Measurements from ENCODE around the gene TBC1D2. TPM values are rescaled to one million over a fixed set of nuclear protein-coding genes. Genes with fewer than 3 reads are reported as not detected.

Gene TBC1D2
- total and polyA plus RNA-seq, 4 donors = 2.8 to 5.1 (median 3.7) TPM

DNA sequence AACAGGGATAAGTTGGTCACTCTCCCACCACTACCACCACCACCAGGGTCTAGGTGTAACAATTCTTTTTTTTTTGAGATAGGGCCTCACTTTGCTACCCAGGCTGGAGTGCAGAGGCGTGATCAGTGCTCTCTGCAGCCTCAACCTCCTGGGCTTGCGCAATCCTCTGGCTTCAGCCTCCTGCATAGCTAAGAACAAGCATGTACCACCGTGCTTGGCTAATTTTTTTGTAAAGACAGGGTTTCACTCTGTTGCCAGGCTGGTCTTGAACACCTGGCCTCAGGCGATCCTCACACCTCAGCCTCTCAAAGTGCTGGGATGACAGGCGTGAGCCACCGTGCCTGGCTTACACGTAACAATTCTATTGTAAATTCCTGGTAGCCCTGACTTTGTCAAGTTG lies 90.5 kb downstream of the TBC1D2 start:
- Histone ChIP-seq H3K36me3 (ENCODE audit: control insufficient read depth in 4 of 4, insufficient read depth in 3 of 4, low read depth in 1 of 4, low read length in 3 of 4) (no peaks in the 10 kb centered on the region), H3K27ac (ENCODE audit: low read depth in 1 of 2, low read length in 2 of 2) (no peak overlapping the region)
- no peak for TF ChIP-seq EGR1 (IDR thresholded peaks at IDR 0.05; ENCODE audit: low read depth in 2 of 2)
- TF ChIP-seq, protein P1, sequence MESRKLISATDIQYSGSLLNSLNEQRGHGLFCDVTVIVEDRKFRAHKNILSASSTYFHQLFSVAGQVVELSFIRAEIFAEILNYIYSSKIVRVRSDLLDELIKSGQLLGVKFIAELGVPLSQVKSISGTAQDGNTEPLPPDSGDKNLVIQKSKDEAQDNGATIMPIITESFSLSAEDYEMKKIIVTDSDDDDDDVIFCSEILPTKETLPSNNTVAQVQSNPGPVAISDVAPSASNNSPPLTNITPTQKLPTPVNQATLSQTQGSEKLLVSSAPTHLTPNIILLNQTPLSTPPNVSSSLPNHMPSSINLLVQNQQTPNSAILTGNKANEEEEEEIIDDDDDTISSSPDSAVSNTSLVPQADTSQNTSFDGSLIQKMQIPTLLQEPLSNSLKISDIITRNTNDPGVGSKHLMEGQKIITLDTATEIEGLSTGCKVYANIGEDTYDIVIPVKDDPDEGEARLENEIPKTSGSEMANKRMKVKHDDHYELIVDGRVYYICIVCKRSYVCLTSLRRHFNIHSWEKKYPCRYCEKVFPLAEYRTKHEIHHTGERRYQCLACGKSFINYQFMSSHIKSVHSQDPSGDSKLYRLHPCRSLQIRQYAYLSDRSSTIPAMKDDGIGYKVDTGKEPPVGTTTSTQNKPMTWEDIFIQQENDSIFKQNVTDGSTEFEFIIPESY (IDR thresholded peaks at IDR 0.05) = no peak
- TF ChIP-seq, protein P2, sequence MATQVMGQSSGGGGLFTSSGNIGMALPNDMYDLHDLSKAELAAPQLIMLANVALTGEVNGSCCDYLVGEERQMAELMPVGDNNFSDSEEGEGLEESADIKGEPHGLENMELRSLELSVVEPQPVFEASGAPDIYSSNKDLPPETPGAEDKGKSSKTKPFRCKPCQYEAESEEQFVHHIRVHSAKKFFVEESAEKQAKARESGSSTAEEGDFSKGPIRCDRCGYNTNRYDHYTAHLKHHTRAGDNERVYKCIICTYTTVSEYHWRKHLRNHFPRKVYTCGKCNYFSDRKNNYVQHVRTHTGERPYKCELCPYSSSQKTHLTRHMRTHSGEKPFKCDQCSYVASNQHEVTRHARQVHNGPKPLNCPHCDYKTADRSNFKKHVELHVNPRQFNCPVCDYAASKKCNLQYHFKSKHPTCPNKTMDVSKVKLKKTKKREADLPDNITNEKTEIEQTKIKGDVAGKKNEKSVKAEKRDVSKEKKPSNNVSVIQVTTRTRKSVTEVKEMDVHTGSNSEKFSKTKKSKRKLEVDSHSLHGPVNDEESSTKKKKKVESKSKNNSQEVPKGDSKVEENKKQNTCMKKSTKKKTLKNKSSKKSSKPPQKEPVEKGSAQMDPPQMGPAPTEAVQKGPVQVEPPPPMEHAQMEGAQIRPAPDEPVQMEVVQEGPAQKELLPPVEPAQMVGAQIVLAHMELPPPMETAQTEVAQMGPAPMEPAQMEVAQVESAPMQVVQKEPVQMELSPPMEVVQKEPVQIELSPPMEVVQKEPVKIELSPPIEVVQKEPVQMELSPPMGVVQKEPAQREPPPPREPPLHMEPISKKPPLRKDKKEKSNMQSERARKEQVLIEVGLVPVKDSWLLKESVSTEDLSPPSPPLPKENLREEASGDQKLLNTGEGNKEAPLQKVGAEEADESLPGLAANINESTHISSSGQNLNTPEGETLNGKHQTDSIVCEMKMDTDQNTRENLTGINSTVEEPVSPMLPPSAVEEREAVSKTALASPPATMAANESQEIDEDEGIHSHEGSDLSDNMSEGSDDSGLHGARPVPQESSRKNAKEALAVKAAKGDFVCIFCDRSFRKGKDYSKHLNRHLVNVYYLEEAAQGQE (IDR thresholded peaks at IDR 0.05) = no peak
- TF ChIP-seq RAD21 (IDR thresholded peaks at IDR 0.05) = no peak
- no peak for TF ChIP-seq GABPA (IDR thresholded peaks at IDR 0.05 in 1 of 2, conservative IDR thresholded peaks at IDR 0.05 in 1 of 2)
- TF ChIP-seq FOXA2 (IDR thresholded peaks at IDR 0.05) = no peak
- no peak for TF ChIP-seq FOXA1 (IDR thresholded peaks at IDR 0.05)

DNA sequence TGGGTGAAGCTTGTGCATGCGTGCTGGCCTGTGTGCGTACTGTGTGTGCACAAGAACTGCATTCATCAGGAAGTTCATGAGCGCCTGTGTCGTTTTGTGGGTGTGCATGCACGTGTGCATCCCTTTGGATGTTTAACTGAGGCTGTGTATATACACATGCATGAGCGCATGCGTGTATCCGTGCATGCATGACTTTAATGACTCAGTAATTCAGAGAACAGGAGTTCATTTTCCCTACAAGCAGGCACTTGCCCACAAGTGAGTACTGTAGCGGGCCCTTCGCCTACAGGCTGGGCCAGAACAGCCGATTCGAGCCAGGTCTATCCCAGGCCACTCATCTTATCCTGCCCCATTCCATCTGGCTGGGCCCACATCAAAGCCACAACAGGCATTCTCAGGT lies 92.8 kb downstream of the TBC1D2 start:
- TF ChIP-seq YY1 (IDR thresholded peaks at IDR 0.05) (no peak), RAD21 (IDR thresholded peaks at IDR 0.05) (no peak), TAF1 (conservative IDR thresholded peaks at IDR 0.05) (no peak), GABPA (IDR thresholded peaks at IDR 0.05 in 1 of 2, conservative IDR thresholded peaks at IDR 0.05 in 1 of 2) (no peak), FOXA2 (IDR thresholded peaks at IDR 0.05) (no peak), NR2F2 (IDR thresholded peaks at IDR 0.05) (no peak), JUND (IDR thresholded peaks at IDR 0.05) (no peak), HNF4G (IDR thresholded peaks at IDR 0.05) (no peak), SP1 (IDR thresholded peaks at IDR 0.05) (no peak)
- TF ChIP-seq, protein P3, sequence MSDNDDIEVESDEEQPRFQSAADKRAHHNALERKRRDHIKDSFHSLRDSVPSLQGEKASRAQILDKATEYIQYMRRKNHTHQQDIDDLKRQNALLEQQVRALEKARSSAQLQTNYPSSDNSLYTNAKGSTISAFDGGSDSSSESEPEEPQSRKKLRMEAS (IDR thresholded peaks at IDR 0.05) = no peak
- TF ChIP-seq, protein P4, sequence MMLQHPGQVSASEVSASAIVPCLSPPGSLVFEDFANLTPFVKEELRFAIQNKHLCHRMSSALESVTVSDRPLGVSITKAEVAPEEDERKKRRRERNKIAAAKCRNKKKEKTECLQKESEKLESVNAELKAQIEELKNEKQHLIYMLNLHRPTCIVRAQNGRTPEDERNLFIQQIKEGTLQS (IDR thresholded peaks at IDR 0.05) = no peak
- Histone ChIP-seq H3K4me3 (ENCODE audit: low read depth in 1 of 3, low read length in 3 of 3) (no peak overlapping the region), H3K9ac (ENCODE audit: low read depth in 1 of 2, low read length in 2 of 2) (no peak overlapping the region), H3K27me3 (ENCODE audit: control insufficient read depth in 4 of 4, insufficient read depth in 4 of 4, low read length in 3 of 4) (no peaks in the 10 kb centered on the region), H3K27ac (ENCODE audit: low read depth in 1 of 2, low read length in 2 of 2) (no peak overlapping the region), H3K9me3 (ENCODE audit: control insufficient read depth in 4 of 4, low read length in 3 of 4) (no peaks in the 10 kb centered on the region), H3K4me1 (ENCODE audit: control insufficient read depth in 4 of 4, insufficient read depth in 4 of 4, low read length in 3 of 4) (peaks cover 4 to 17% (median 14%) of the 10 kb centered on the region in 4 donors), H3K36me3 (ENCODE audit: control insufficient read depth in 4 of 4, insufficient read depth in 3 of 4, low read depth in 1 of 4, low read length in 3 of 4) (no peaks in the 10 kb centered on the region)
- WGBS = 96% methylated on average over 12 of the region's 12 CpGs
- no peak for DNase-seq (ENCODE audit: low spot score)

More for the DNA sequence above, 90.5 kb downstream of the TBC1D2 start:
- 80% methylated on average over 7 of the region's 7 CpGs for WGBS
- no peaks in the 10 kb centered on the region for H3K9me3 ChIP-seq (ENCODE audit: control insufficient read depth in 4 of 4, low read length in 3 of 4)
- H3K4me3 ChIP-seq (ENCODE audit: low read depth in 1 of 3, low read length in 3 of 3) = no peak overlapping the region
- no peak for DNase-seq (ENCODE audit: low spot score)
- no peaks in the 10 kb centered on the region for H3K27me3 ChIP-seq (ENCODE audit: control insufficient read depth in 4 of 4, insufficient read depth in 4 of 4, low read length in 3 of 4)
- no peak overlapping the region for H3K9ac ChIP-seq (ENCODE audit: low read depth in 1 of 2, low read length in 2 of 2)
- H3K4me1 ChIP-seq (ENCODE audit: control insufficient read depth in 4 of 4, insufficient read depth in 4 of 4, low read length in 3 of 4) = no peaks in the 10 kb centered on the region

All from liver (tissue), 9 donors.